MG63 (cell line): Measurements from ENCODE around the gene FNDC3B. TPM values are rescaled to one million over a fixed set of nuclear protein-coding genes. Genes with fewer than 3 reads are reported as not detected.

Experiments
- DNase-seq: peaks from one replicate; pipeline ENCODE4 v3.0.0-alpha.2; 2020
- H3K27me3 ChIP-seq: fragments of 250-450 bp; sonication (Bioruptor Pico); 2 replicates; pipeline ENCODE4 v1.5.1; 2020; ENCODE audit warnings: mild to moderate bottlenecking, moderate library complexity
- H3K36me3 ChIP-seq: fragments of 250-450 bp; sonication (Bioruptor Pico); 2 replicates; pipeline ENCODE4 v1.5.1; 2020; ENCODE audit warnings: mild to moderate bottlenecking, moderate library complexity
- H3K4me3 ChIP-seq: fragments of 250-450 bp; sonication (Bioruptor Pico); 2 replicates; pipeline ENCODE4 v1.5.1; 2020; ENCODE audit warnings: mild to moderate bottlenecking, moderate library complexity
- H3K9me3 ChIP-seq: fragments of 250-450 bp; sonication (Bioruptor Pico); 2 replicates; pipeline ENCODE4 v1.5.1; 2020; ENCODE audit warnings: mild to moderate bottlenecking, moderate library complexity
- total RNA-seq: library from RNA; depleted of rRNA; stranded (reverse); fragments of >200 nt; shearing (Covaris generic); gene quantifications from 2 replicates; pipeline ENCODE4 v1.2.3, GENCODE V29; 2014; ENCODE audit warnings: low replicate concordance

The FNDC3B gene
- total RNA-seq, 1 experiment from 2014 or later, result 53.7 TPM

- H3K4me3 ChIP-seq, result no peak overlapping the region
- no peaks in the 10 kb centered on the region for H3K27me3 ChIP-seq
- peaks cover 13% of the 10 kb centered on the region for H3K36me3 ChIP-seq
- DNase-seq, result no peak
- no peaks in the 10 kb centered on the region for H3K9me3 ChIP-seq
Measured at GRCh38 chr3:172164620-172165362, 125.4 kb downstream of the FNDC3B start.

DNA sequence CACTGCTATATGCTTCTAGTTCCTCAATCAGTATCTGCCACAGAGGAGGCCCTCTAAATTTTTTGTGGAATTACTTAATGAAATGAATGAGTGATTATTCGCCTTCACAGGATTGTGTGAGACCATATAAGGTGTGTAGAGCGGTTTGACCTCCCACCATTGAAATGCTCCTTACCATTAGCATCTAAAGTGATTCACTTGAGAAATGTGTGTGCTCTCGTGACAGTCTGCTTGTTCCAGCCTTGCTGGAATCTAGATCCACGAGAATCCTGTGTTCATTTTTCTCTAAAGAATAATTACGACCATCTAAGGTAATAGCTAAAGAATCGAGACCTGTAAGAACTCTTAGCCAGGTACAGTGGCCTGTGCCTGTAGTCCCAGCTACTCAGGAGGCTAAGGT lies 126.9 kb downstream of the FNDC3B start:
- Histone ChIP-seq H3K4me3 (no peak overlapping the region), H3K36me3 (peaks cover 20% of the 10 kb centered on the region), H3K27me3 (no peaks in the 10 kb centered on the region), H3K9me3 (no peaks in the 10 kb centered on the region)
- DNase-seq, result no peak

GRCh38 chr3:172166890-172167289 lies 127.5 kb downstream of the FNDC3B start:
- peaks cover 17% of the 10 kb centered on the region for H3K36me3 ChIP-seq
- no peak for DNase-seq
- H3K9me3 ChIP-seq, result no peaks in the 10 kb centered on the region

GRCh38 chr3:172167892-172168648 lies 128.7 kb downstream of the FNDC3B start:
- no peak overlapping the region for H3K4me3 ChIP-seq
- DNase-seq, result no peak
- H3K36me3 ChIP-seq, result peaks cover 19% of the 10 kb centered on the region
- H3K9me3 ChIP-seq, result no peaks in the 10 kb centered on the region
- H3K27me3 ChIP-seq, result no peaks in the 10 kb centered on the region

More at GRCh38 chr3:172166890-172167289, 127.5 kb downstream of the FNDC3B start:
- H3K4me3 ChIP-seq, result no peak overlapping the region
- no peaks in the 10 kb centered on the region for H3K27me3 ChIP-seq

DNA sequence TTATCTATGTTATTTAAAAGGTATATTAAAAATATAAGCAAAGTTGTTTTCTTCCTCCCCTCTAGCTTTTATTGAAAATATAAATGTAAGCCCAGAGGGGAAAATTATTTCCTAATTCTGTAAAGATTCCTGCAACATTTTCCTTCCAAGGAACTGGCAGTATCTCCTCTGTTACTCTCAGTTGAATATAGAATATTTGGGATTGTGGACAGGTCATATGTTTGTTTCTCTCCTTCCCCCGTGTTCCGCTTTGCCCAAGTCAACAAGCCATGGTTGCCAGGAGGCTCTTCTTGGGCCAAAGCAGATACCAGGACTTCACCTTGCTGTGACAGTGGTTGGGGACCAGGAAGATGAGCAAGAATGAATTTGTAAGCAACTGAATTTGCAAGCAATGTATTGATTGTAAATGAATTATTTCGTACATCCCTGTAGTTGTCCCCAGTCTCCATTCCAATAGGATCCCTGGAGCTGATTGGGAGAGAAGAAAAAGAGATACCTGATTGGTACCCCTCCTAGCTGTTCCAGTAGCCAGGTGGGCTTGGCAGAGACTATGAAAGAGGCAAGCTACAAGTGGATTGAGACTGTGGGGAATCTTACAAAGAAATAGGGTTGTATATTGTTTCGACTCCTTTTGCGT lies 130.8 kb downstream of the FNDC3B start:
- Histone ChIP-seq H3K4me3 (no peak overlapping the region), H3K9me3 (no peaks in the 10 kb centered on the region), H3K36me3 (peaks cover 19% of the 10 kb centered on the region), H3K27me3 (no peaks in the 10 kb centered on the region)
- DNase-seq, result no peak

DNA sequence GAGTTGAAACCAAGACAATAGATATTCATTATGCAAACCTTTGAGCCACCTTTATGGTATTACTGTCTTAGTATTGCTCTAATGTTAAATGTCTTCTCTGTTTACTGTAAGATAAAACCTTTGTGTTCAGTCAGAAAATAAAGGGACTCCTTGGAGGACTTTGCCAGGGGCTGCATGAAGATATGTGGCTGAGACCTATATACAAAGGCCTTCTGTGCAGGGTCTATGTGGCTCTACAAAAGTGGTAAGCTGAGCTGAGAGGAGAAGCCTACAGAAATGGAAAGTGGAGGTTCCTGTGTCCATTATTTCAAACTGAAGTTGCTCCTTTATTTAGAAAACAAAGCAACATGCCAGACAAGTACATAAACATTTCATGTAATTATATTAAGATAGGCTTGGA lies 131.5 kb downstream of the FNDC3B start:
- DNase-seq, result no peak
- H3K4me3 ChIP-seq, result no peak overlapping the region
- no peaks in the 10 kb centered on the region for H3K9me3 ChIP-seq
- H3K27me3 ChIP-seq, result no peaks in the 10 kb centered on the region
- H3K36me3 ChIP-seq, result peaks cover 19% of the 10 kb centered on the region

GRCh38 chr3:172171396-172172075 lies 132.2 kb downstream of the FNDC3B start:
- DNase-seq, result no peak
- H3K27me3 ChIP-seq, result no peaks in the 10 kb centered on the region
- H3K4me3 ChIP-seq, result no peak overlapping the region
- H3K36me3 ChIP-seq, result peaks cover 19% of the 10 kb centered on the region
- H3K9me3 ChIP-seq, result no peaks in the 10 kb centered on the region

DNA sequence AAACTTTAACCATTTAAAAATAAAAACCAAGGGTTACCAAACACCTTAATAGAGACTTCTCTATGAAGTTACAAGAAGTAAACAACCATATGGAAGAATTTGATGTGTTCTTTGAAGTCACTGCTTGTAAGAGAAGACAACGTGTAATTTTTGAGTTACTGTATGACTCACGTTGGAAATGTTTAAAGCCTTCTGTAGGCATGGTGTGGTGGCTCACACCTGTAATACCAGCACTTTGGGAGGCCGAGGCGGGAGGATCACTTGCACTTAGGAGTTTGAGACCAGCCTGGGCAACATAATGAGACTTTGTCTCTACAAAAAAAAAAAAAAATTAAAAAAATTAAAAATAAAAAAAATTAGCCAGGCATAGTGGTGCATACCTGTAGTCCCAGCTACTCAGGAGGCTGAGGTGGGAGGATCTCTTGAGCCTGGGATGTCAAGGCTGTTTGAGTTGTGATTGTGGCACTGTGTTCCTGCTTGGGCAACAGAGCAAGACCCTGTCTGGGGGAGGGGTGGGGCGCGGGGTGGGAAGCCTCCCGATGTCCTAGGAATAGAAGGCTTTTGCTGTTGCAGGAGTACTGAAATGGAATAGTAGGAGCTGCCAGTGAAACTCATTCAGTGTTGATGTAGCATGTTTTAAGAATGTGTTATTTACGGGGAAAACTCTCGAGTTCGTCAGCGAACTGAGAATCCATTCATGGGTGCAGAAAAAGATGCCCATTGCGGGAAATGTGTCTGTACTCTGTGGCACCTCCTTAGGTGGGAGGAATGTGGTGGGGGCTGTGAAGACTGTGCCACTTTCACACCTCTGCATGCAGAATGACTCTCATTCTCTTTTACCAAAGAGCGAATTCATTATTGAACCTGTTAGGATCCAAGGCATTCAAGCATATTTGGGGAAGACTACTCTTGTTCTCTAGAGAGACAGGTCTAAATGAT lies 134.2 kb downstream of the FNDC3B start:
- no peak overlapping the region for H3K4me3 ChIP-seq
- H3K27me3 ChIP-seq, result no peaks in the 10 kb centered on the region
- no peak for DNase-seq
- H3K9me3 ChIP-seq, result no peaks in the 10 kb centered on the region
- peaks cover 26% of the 10 kb centered on the region for H3K36me3 ChIP-seq

- H3K36me3 ChIP-seq, result peaks cover 24% of the 10 kb centered on the region
- no peak for DNase-seq
- no peaks in the 10 kb centered on the region for H3K27me3 ChIP-seq
- no peak overlapping the region for H3K4me3 ChIP-seq
- H3K9me3 ChIP-seq, result no peaks in the 10 kb centered on the region
Measured at GRCh38 chr3:172174513-172175253, 135.3 kb downstream of the FNDC3B start.

DNA sequence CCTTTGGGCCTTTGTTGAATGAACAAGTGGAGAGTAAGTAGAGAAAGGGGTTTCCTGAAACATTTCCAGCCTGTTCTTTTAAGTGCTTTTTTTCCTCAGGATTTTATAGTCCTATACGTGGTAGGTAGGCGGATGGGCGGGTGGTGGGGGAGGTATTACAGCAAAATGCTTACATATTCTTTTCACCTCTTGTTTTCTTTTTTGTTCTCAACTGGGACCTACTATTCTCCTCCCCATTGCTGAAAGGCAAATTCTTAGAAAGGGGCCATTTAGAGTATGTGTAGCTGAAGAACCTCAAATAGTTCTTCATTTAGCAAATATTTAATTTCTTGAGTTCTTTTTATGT lies 135.8 kb downstream of the FNDC3B start:
- Histone ChIP-seq H3K4me3 (no peak overlapping the region), H3K27me3 (no peaks in the 10 kb centered on the region), H3K9me3 (no peaks in the 10 kb centered on the region), H3K36me3 (peaks cover 23% of the 10 kb centered on the region)
- no peak for DNase-seq

DNA sequence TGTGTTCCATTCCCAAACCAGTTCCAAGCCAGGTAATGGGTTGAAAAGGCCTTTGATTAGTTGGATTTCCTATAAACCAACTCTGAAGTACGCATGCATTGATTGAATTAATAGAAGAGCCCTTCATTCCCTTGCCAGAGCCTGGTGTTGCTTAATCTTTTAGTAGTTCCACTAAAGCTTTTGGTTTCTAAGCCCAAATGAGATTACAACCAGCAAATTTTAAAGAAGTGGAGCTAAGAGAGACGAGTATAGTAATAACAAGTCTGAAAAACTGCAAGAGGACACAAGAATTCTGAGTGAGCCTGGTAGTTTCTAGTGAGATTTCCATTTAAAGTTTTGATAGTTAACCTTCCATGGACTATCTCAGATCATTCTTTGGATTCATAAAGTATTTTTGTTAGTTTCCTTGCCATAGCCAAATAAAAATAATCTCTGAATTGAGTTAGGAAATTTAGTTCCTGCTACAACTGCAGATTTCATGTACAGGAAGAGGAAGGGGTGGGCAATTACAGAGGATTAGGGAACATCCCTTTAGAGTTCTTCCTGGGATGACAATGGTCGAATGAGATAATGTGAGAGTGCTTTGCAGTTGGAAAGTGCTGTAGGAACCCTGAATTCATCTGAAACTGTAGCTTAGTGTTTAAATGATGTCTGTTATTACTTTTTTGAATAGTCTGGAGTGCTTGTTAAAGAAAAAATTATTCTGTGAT lies 136.8 kb downstream of the FNDC3B start:
- Histone ChIP-seq H3K27me3 (no peaks in the 10 kb centered on the region), H3K9me3 (no peaks in the 10 kb centered on the region), H3K36me3 (peaks cover 16% of the 10 kb centered on the region), H3K4me3 (no peak overlapping the region)
- no peak for DNase-seq

DNA sequence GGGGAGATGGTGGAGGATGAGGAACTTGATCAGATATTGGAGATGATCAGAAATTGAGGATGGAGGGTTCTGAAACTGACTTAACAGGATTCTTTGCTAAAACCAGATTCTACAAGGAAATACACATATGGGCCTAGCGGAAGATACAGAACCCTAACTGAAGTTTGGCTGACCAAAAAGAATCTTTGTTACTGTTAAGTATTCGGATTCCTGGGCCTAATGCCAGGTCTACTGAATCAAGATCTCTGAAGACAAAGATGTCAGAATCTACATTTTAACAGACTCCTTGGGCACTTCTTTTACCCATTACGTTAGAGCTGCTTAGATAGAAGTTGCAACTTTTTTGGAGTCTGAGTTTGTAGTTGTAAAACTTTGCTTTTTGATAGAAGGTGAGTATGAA lies 137.7 kb downstream of the FNDC3B start:
- no peaks in the 10 kb centered on the region for H3K27me3 ChIP-seq
- H3K9me3 ChIP-seq, result no peaks in the 10 kb centered on the region
- no peak for DNase-seq
- no peak overlapping the region for H3K4me3 ChIP-seq
- peaks cover 13% of the 10 kb centered on the region for H3K36me3 ChIP-seq

DNA sequence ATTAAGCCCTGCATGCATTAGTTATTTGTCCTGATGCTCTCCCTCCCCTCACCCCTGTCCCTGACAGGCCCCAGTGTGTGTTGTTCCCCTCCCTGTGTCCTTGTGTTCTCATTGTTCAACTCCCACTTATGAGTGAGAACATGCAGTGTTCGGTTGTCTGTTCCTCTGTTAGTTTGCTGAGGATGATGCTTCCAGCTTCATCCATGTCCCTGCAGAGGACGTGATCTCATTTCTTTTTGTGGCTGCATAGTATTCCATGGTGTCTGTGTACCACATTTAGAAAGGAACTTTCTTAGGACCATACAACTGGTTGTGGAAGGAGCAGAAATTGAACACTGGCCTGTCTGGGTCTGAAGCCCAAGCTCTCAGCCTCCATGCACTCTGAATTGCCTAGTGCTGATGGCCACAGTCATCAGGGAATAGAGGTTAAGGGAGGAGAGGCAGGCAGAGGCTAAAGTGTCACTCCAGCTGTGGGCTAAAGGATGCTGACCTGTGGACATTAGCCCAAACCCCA lies 138.5 kb downstream of the FNDC3B start:
- H3K27me3 ChIP-seq, result no peaks in the 10 kb centered on the region
- DNase-seq, result no peak
- H3K9me3 ChIP-seq, result no peaks in the 10 kb centered on the region
- H3K36me3 ChIP-seq, result peaks cover 10% of the 10 kb centered on the region
- H3K4me3 ChIP-seq, result no peak overlapping the region

DNA sequence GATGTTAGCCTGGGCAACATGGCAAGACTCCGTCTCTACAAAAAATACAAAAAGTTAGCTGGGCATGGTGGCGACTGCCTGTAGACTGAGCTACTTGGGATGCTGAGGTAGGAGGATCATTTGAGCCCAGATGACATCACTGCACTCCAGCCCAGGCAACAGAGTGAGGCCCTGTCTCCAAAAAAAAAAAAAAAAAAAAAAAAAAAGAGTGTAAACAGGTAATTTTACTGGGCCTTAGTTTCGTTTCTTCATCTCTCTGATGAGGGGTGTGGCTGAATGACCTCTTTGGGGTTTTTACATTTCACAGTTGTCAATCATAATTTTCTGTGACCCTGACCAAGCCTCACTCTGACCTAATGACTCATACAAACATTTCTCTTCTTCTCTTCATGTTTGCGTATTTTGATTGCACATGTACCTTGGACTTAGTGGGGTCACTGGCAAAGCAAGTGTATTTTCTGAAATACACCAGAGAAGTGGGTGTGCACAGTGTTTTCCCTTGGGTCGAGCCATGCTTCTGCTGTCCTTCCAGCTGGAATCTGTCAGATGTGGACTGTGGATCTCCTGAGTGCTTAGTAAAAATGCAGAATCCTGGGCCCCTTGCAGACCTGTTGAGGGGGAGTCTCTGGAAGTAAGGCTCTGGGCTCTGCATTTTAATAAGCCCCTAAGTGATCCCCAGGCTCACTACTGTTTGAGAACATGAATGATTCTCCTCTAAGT lies 140.5 kb downstream of the FNDC3B start:
- H3K4me3 ChIP-seq, result no peak overlapping the region
- H3K27me3 ChIP-seq, result no peaks in the 10 kb centered on the region
- DNase-seq, result no peak
- peaks cover 13% of the 10 kb centered on the region for H3K36me3 ChIP-seq
- no peaks in the 10 kb centered on the region for H3K9me3 ChIP-seq
